Upper lobe of left lung (tissue), 6 donors: Measurements from ENCODE around the gene SPX. TPM values are rescaled to one million over a fixed set of nuclear protein-coding genes. Genes with fewer than 3 reads are reported as not detected.
A peak's percentile ranks its signal among the peaks of the same experiment; 100 is the strongest.

Experiments used
- ATAC-seq, 2 donors: fragments of 200-7000 bp; cut with Tn5 transposase; one replicate each; pipeline ENCODE4 v1.9.1; 2022; ENCODE audit warnings: mild to moderate bottlenecking in 2 of 2, moderate library complexity in 2 of 2; ENCODE audit not compliant: low FRiP score in 2 of 2
- DNase-seq, 2 donors: peaks; one replicate each; pipeline ENCODE4 v3.0.0-alpha.2; 2019 to 2020
- H3K27ac ChIP-seq, 4 donors: fragments of 200-600 bp; sonication (generic); one replicate each; pipeline ENCODE4 v1.5.1; 2016 to 2019
- H3K27me3 ChIP-seq, 4 donors: fragments of 200-600 bp; sonication (generic); one replicate each; pipeline ENCODE4 v1.5.1; 2017 to 2019
- H3K36me3 ChIP-seq, 4 donors: fragments of 200-600 bp; sonication (generic); one replicate each; pipeline ENCODE4 v1.5.1; 2016 to 2019
- H3K4me1 ChIP-seq, 4 donors: fragments of 200-600 bp; sonication (generic); one replicate each; pipeline ENCODE4 v1.5.1; 2018 to 2019
- H3K4me3 ChIP-seq, 4 donors: fragments of 200-600 bp; sonication (generic); one replicate each; pipeline ENCODE4 v1.5.1; 2017 to 2019; ENCODE audit warnings: mild to moderate bottlenecking in 2 of 4, moderate library complexity in 1 of 4
- H3K9me3 ChIP-seq, 4 donors: fragments of 200-600 bp; sonication (generic); one replicate each; pipeline ENCODE4 v1.5.1; 2018 to 2019
- EP300 ChIP-seq, 4 donors: sonication (generic); formaldehyde crosslinking; IDR thresholded peaks; one replicate each; pipeline ENCODE4 v1.5.1; 2017; ENCODE audit warnings: antibody characterized with exemption in 4 of 4, control low read depth in 2 of 4
- POLR2A ChIP-seq, 4 donors: fragments of 450-650 bp; IDR thresholded peaks; one replicate each; pipeline ENCODE4 v1.5.1; 2016 to 2017; ENCODE audit warnings: antibody characterized with exemption in 4 of 4, mild to moderate bottlenecking in 2 of 4
- POLR2AphosphoS5 ChIP-seq, 2 donors: sonication (generic); formaldehyde crosslinking; IDR thresholded peaks; one replicate each; pipeline ENCODE4 v1.5.1; 2017; ENCODE audit warnings: antibody characterized with exemption in 2 of 2
- WGBS, 2 donors: methylation state at CpG; one replicate each; pipeline ENCODE4 v1.1.5; 2017 to 2018; 5-methylcytosine and 5-hydroxymethylcytosine counted together
- total RNA-seq, 6 donors: library from RNA; depleted of rRNA in 4 of 6; stranded (reverse); fragments of >200 nt in 4 of 6; gene quantifications; one replicate each; pipeline versions ENCODE4 v1.1.0 to v1.2.1, GENCODE V29; 2016 to 2021
- TF ChIP-seq, protein P1 (sequence below), 6 experiments: fragments of 450-650 bp in 4 of 6; fragments of 200-600 bp in 2 of 6; sonication (generic) in 2 of 6; IDR thresholded peaks; one replicate each; pipeline ENCODE4 v1.5.1; 2016 to 2019; ENCODE audit warnings: antibody characterized with exemption in 6 of 6
- donor health status: DM: no; HTN: no; CAD: no; lungs with moderate emphysema.
- donor health status: DM: no; HTN: yes; CAD: no; lungs with severe emphysema.

SPX gene
- total RNA-seq, 6 donors from 2014 or later, result 0.40 to 1.2 (median 0.88) TPM; not detected in 2

- DNase-seq (peak; percentile 41 to 89), ATAC-seq (peak; percentile 57 to 84)
- peaks cover 0 to 3% (median 0%) of the 10 kb centered on the region in 4 donors for H3K9me3 ChIP-seq
- H3K27ac ChIP-seq, result peak overlapping the region in 1 of 4 donors; percentile 40
- WGBS, 2 donors, result 1 to 2% methylated on average over 15 to 34 of the region's 57 CpGs
- no peak for TF ChIP-seq POLR2A (IDR thresholded peaks at IDR 0.05)
- peaks cover 0 to 25% (median 12%) of the 10 kb centered on the region in 4 donors for H3K4me1 ChIP-seq
- no peaks in the 10 kb centered on the region for H3K36me3 ChIP-seq
- peak overlapping the region; percentile 49 to 65 (median 56) for H3K4me3 ChIP-seq
- H3K27me3 ChIP-seq, result peaks cover 0 to 10% (median 2%) of the 10 kb centered on the region in 4 donors
Observed at GRCh38 chr12:21527451-21528180, 1.5 kb downstream of the SPX start.

GRCh38 chr12:21528953-21529352, 2.9 kb downstream of the SPX start:
- no peak overlapping the region for H3K27ac ChIP-seq
- no peak overlapping the region for H3K4me3 ChIP-seq
- DNase-seq (peak in 1 of 2 donors; percentile 28), ATAC-seq (no peak)
- WGBS, 2 donors, result 49 to 62% methylated on average over 5 of the region's 5 CpGs
- no peak for TF ChIP-seq EP300 (IDR thresholded peaks at IDR 0.05)
- TF ChIP-seq POLR2AphosphoS5 (IDR thresholded peaks at IDR 0.05), result no peak
- TF ChIP-seq POLR2A (IDR thresholded peaks at IDR 0.05), result no peak
- TF ChIP-seq, protein P1, sequence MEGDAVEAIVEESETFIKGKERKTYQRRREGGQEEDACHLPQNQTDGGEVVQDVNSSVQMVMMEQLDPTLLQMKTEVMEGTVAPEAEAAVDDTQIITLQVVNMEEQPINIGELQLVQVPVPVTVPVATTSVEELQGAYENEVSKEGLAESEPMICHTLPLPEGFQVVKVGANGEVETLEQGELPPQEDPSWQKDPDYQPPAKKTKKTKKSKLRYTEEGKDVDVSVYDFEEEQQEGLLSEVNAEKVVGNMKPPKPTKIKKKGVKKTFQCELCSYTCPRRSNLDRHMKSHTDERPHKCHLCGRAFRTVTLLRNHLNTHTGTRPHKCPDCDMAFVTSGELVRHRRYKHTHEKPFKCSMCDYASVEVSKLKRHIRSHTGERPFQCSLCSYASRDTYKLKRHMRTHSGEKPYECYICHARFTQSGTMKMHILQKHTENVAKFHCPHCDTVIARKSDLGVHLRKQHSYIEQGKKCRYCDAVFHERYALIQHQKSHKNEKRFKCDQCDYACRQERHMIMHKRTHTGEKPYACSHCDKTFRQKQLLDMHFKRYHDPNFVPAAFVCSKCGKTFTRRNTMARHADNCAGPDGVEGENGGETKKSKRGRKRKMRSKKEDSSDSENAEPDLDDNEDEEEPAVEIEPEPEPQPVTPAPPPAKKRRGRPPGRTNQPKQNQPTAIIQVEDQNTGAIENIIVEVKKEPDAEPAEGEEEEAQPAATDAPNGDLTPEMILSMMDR (IDR thresholded peaks at IDR 0.05), result no peak
- H3K27me3 ChIP-seq, result peaks cover 0 to 10% (median 2%) of the 10 kb centered on the region in 4 donors
- no peaks in the 10 kb centered on the region for H3K36me3 ChIP-seq
- peaks cover 0 to 2% (median 0%) of the 10 kb centered on the region in 4 donors for H3K9me3 ChIP-seq
- H3K4me1 ChIP-seq, result peaks cover 0 to 25% (median 12%) of the 10 kb centered on the region in 4 donors

- TF ChIP-seq EP300 (IDR thresholded peaks at IDR 0.05) (no peak), POLR2AphosphoS5 (IDR thresholded peaks at IDR 0.05) (no peak), POLR2A (IDR thresholded peaks at IDR 0.05) (no peak)
- TF ChIP-seq, protein P1 (IDR thresholded peaks at IDR 0.05), result no peak
- WGBS, 2 donors, result 77 to 82% methylated on average over 2 of the region's 2 CpGs
- Histone ChIP-seq H3K27me3 (peaks cover 0 to 10% (median 2%) of the 10 kb centered on the region in 4 donors), H3K9me3 (no peaks in the 10 kb centered on the region), H3K4me1 (peaks cover 0 to 25% (median 12%) of the 10 kb centered on the region in 4 donors), H3K4me3 (no peak overlapping the region), H3K36me3 (no peaks in the 10 kb centered on the region), H3K27ac (no peak overlapping the region)
- DNase-seq (no peak), ATAC-seq (no peak)
Observed at GRCh38 chr12:21529456-21529855, 3.4 kb downstream of the SPX start.

DNA sequence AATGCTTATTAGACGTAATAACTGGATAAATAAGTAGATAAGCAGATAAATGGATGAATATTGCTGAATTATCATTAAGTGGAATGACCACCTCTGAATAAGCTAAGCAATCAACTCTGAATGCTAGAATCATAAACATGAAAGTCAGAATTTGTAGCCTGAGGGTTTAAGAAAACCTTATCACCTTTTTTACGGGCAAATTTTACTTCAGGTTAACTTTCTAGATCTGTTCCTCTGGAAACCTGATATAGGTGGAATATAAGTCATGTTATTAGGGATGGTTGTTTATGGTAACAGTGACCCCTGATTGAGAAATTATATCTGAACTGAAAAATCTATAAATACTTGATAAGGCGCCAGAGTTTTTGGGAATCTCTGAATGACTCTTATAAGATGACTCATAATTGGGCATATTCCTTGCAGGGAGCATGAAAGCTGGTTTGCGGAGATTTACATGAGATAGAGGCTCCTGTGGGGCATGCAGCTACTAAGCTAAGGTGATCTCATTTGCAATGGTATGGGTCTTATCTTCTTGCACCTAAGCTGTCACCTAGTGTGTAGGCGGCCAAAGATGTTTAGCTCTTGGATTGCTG, 12.1 kb downstream of the SPX start:
- H3K4me1 ChIP-seq, result no peaks in the 10 kb centered on the region
- no peaks in the 10 kb centered on the region for H3K36me3 ChIP-seq
- H3K9me3 ChIP-seq, result no peaks in the 10 kb centered on the region
- DNase-seq, result no peak
- ATAC-seq, result no peak
- H3K4me3 ChIP-seq, result no peak overlapping the region
- 87 to 90% methylated on average over 4 to 5 of the region's 5 CpGs for WGBS, 2 donors
- H3K27me3 ChIP-seq, result no peaks in the 10 kb centered on the region
- H3K27ac ChIP-seq, result no peak overlapping the region
- TF ChIP-seq POLR2AphosphoS5 (IDR thresholded peaks at IDR 0.05), result no peak
- TF ChIP-seq EP300 (IDR thresholded peaks at IDR 0.05), result no peak
- TF ChIP-seq, protein P1 (IDR thresholded peaks at IDR 0.05), result no peak
- no peak for TF ChIP-seq POLR2A (IDR thresholded peaks at IDR 0.05)

GRCh38 chr12:21539797-21540196, 13.7 kb downstream of the SPX start:
- no peak for DNase-seq

More at GRCh38 chr12:21539797-21540196, 13.7 kb downstream of the SPX start:
- Histone ChIP-seq H3K27me3 (no peaks in the 10 kb centered on the region), H3K4me3 (no peak overlapping the region), H3K4me1 (no peaks in the 10 kb centered on the region), H3K27ac (no peak overlapping the region), H3K36me3 (no peaks in the 10 kb centered on the region), H3K9me3 (no peaks in the 10 kb centered on the region)
- TF ChIP-seq EP300 (IDR thresholded peaks at IDR 0.05), result no peak
- no peak for TF ChIP-seq POLR2AphosphoS5 (IDR thresholded peaks at IDR 0.05)
- TF ChIP-seq, protein P1 (IDR thresholded peaks at IDR 0.05), result no peak
- no peak for TF ChIP-seq POLR2A (IDR thresholded peaks at IDR 0.05)
- ATAC-seq, result no peak
